MCF 10A (cell line): ENCODE results near the gene DBNDD1. TPM values are rescaled to one million over a fixed set of nuclear protein-coding genes. Genes with fewer than 3 reads are reported as not detected.

ENCODE experiments used
- BruUV-seq: library from RNA; stranded (reverse); fragments of 400-500 nt; replicated peaks from 2 replicates; lab custom pipeline; 2021; lab: Mats Ljungman, UMichigan
- CTCF ChIA-PET: fragments of 300-600 bp; sonication (Branson Sonifier 250); formaldehyde crosslinking; extraction: SDS; loops from one replicate; lab custom pipeline; 2021; ENCODE audit warnings: antibody characterized with exemption, inconsistent platforms; lab: Yijun Ruan, JAX
- POLR2A ChIA-PET: fragments of 300-600, 350-650 bp; sonication (Branson Sonifier 250); formaldehyde crosslinking; extraction: SDS; loops from one replicate; lab custom pipeline; 2020; ENCODE audit warnings: antibody characterized with exemption, inconsistent platforms; lab: Yijun Ruan, JAX
- DNase-seq: peaks from one replicate; pipeline ENCODE4 v3.0.0-alpha.2; 2018; ENCODE audit not compliant: unreplicated experiment
- H3K27ac Mint-ChIP-seq: one replicate; pipeline ENCODE4 v1.8.0; 2022; ENCODE audit warnings: mild to moderate bottlenecking, low read depth, mixed read lengths; ENCODE audit not compliant: unreplicated experiment
- H3K27me3 Mint-ChIP-seq: one replicate; pipeline ENCODE4 v1.8.0; 2022; ENCODE audit warnings: mixed read lengths; ENCODE audit not compliant: insufficient read depth, unreplicated experiment
- H3K36me3 Mint-ChIP-seq: one replicate; pipeline ENCODE4 v1.8.0; 2022; ENCODE audit warnings: mild to moderate bottlenecking, moderate library complexity, mixed read lengths; ENCODE audit not compliant: insufficient read depth, unreplicated experiment
- H3K4me1 Mint-ChIP-seq: one replicate; pipeline ENCODE4 v1.8.0; 2022; ENCODE audit warnings: mixed read lengths; ENCODE audit not compliant: insufficient read depth, unreplicated experiment
- H3K4me3 Mint-ChIP-seq: one replicate; pipeline ENCODE4 v1.8.0; 2022; ENCODE audit warnings: mild to moderate bottlenecking, moderate library complexity, mixed read lengths; ENCODE audit not compliant: unreplicated experiment
- H3K9me3 Mint-ChIP-seq: one replicate; pipeline ENCODE4 v1.8.0; 2022; ENCODE audit warnings: mixed read lengths; ENCODE audit not compliant: unreplicated experiment
- CTCF ChIP-seq: fragments of 200-600 bp; IDR thresholded peaks from one replicate; pipeline ENCODE4 v1.8.0; 2022; ENCODE audit warnings: antibody characterized with exemption, mild to moderate bottlenecking; ENCODE audit not compliant: unreplicated experiment
- intact Hi-C: fragments of 100-400 bp; cut with micrococcal nuclease; formaldehyde crosslinking; loops from 2 replicates; pipeline ENCODE4 v1.14.1; 2022
- total RNA-seq: library from RNA; stranded (reverse); gene quantifications from 2 replicates; pipeline ENCODE4 v1.2.3, GENCODE V29; 2022

Gene DBNDD1
- total RNA-seq, 1 experiment from 2014 or later, result 3.5 TPM

DNA sequence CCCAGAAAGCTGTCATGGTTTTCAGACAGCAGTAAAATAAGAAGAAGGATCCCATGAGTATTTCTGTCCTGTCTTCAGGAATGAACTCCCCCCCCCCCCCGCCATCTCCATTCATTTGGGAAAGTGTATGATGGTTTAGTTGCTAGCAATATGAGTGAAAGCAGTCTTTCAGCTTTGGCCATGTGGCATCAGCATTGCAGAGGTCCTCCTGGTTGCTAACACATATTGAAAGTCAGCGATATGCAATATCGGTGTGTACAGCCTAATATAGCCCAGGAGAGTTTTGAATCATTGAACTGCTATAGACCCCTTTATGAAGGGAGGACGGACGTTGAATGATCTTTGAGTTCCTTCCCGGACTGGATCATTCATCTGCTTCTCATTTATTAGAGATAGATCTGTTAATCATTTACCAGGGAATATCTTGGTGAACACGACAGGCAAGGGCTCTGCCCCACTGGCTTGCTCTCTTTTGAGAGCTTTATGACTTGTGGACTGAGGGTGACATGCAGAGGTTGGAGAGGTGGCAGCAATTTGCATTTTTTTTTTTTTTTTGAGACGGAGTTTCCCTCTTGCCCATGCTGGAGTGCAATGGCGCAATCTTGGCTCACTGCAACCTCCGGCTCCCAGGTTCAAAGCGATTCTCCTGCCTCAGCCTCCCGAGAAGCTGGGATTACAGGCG is 45.5 kb downstream of the DBNDD1 start:
- intact Hi-C loops, result no loop called here
- BruUV-seq, result TSS peak; percentile 62
- no peaks in the 10 kb centered on the region for H3K27me3 Mint-ChIP-seq
- H3K27ac Mint-ChIP-seq, result no peak overlapping the region
- H3K36me3 Mint-ChIP-seq, result peaks cover 45% of the 10 kb centered on the region
- H3K9me3 Mint-ChIP-seq, result no peaks in the 10 kb centered on the region
- peak overlapping the region; percentile 89 for H3K4me3 Mint-ChIP-seq
- CTCF ChIA-PET, result interaction anchor here (0.6 to 1.2 kb wide), 3 partner anchors 47 to 274 kb away, joined by 3 to 10 read pairs (median 3); no protein-coding TSS in a partner anchor
- no peak for DNase-seq
- no peak for TF ChIP-seq CTCF
- POLR2A ChIA-PET, result interaction anchor here (0.6 to 2.3 kb wide), 13 partner anchors 8 to 273 kb away, joined by 3 to 15 read pairs (median 5); partner anchors contain the start of genes DBNDD1, MC1R, TCF25 and TUBB3
- H3K4me1 Mint-ChIP-seq, result peaks cover 12% of the 10 kb centered on the region

DNA sequence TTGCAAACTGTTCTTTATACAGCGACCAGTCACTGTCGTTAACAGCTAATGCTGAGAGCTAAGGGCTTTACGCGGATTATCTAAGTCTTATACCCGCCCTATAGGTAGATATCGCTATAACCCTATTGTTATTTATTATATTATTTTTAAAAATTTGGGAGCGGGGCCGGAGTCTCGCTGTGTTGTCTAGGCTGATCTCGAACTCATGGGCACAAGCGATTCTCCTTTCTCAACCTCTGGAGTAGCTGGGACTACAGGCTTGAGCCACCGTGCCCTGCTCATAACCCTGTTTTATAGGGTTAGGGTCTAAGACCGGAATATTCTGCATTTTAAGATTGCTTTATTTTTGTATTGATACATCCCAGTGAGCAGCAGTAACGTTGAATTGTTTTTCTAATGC is 46.0 kb downstream of the DBNDD1 start:
- Mint-ChIP-seq H3K9me3 (no peaks in the 10 kb centered on the region), H3K27ac (peak overlapping the region; percentile 57), H3K36me3 (peaks cover 40% of the 10 kb centered on the region), H3K4me1 (peaks cover 12% of the 10 kb centered on the region), H3K4me3 (peak overlapping the region; percentile 89), H3K27me3 (no peaks in the 10 kb centered on the region)
- DNase-seq, result no peak
- no peak for TF ChIP-seq CTCF
- BruUV-seq, result no TSS peak
- ChIA-PET POLR2A (interaction anchor here (0.6 to 2.3 kb wide), 15 partner anchors 8 to 273 kb away, joined by 3 to 15 read pairs (median 5); partner anchors contain the start of genes DBNDD1, MC1R, TCF25 and TUBB3), CTCF (interaction anchor here (0.6 to 1.2 kb wide), 4 partner anchors 12 to 273 kb away, joined by 3 to 10 read pairs (median 4); no protein-coding TSS in a partner anchor)
- intact Hi-C loops, result no loop called here

GRCh38 chr16:89972244-89973234 is 46.7 kb downstream of the DBNDD1 start:
- CTCF ChIA-PET, result interaction anchor here (0.6 to 1.2 kb wide), 2 partner anchors 13 to 272 kb away, joined by 4 to 10 read pairs; no protein-coding TSS in a partner anchor
- TF ChIP-seq CTCF, result no peak
- H3K36me3 Mint-ChIP-seq, result peaks cover 35% of the 10 kb centered on the region
- H3K4me3 Mint-ChIP-seq, result peak overlapping the region; percentile 89
- POLR2A ChIA-PET, result interaction anchor here (0.6 to 2.3 kb wide), 19 partner anchors 9 to 272 kb away, joined by 3 to 15 read pairs (median 5); partner anchors contain the start of genes DBNDD1, DEF8, TCF25 and TUBB3
- H3K9me3 Mint-ChIP-seq, result no peaks in the 10 kb centered on the region
- peak overlapping the region; percentile 57 for H3K27ac Mint-ChIP-seq
- intact Hi-C loops, result loop anchor here (1.0 kb wide), 1 partner anchor 46 kb away; no protein-coding TSS in a partner anchor
- H3K4me1 Mint-ChIP-seq, result peaks cover 12% of the 10 kb centered on the region
- DNase-seq, result peak; percentile 95
- BruUV-seq, result no TSS peak
- H3K27me3 Mint-ChIP-seq, result no peaks in the 10 kb centered on the region
